Fibroblast of pulmonary artery (primary cell): ENCODE data around the gene TMEM116.

Experiments
- DNase-seq: peaks from one replicate; pipeline ENCODE4 v3.0.0-alpha.2; 2010; ENCODE audit warnings: low read depth
- H3K4me3 ChIP-seq: replicated peaks from 2 replicates; pipeline ENCODE4 v1.5.1; 2011; ENCODE audit warnings: low read depth, mild to moderate bottlenecking, control low read depth, low read length, moderate library complexity
- CTCF ChIP-seq: IDR thresholded peaks from 2 replicates; pipeline ENCODE4 v1.5.1; 2011; ENCODE audit warnings: mild to moderate bottlenecking, control low read depth, low read length, inconsistent platforms; ENCODE audit errors: missing control alignments

The TMEM116 gene

GRCh38 chr12:111991535-111991934 lies 21.4 kb downstream of the TMEM116 start:
- no peak for DNase-seq
- no peak overlapping the region for H3K4me3 ChIP-seq
- no peak for TF ChIP-seq CTCF

GRCh38 chr12:111984820-111985219 lies 28.1 kb downstream of the TMEM116 start:
- TF ChIP-seq CTCF: no peak
- no peak overlapping the region for H3K4me3 ChIP-seq
- DNase-seq: no peak

GRCh38 chr12:111981987-111982386 lies 31.0 kb downstream of the TMEM116 start:
- no peak overlapping the region for H3K4me3 ChIP-seq
- DNase-seq: no peak
- TF ChIP-seq CTCF: no peak

GRCh38 chr12:111980598-111980997 lies 32.4 kb downstream of the TMEM116 start:
- TF ChIP-seq CTCF: no peak
- no peak overlapping the region for H3K4me3 ChIP-seq
- no peak for DNase-seq

GRCh38 chr12:111978545-111978944 lies 34.4 kb downstream of the TMEM116 start:
- TF ChIP-seq CTCF: no peak
- DNase-seq: no peak

GRCh38 chr12:111976860-111977259 lies 36.1 kb downstream of the TMEM116 start:
- DNase-seq: no peak
- TF ChIP-seq CTCF: no peak
- no peak overlapping the region for H3K4me3 ChIP-seq

More at GRCh38 chr12:111978545-111978944, 34.4 kb downstream of the TMEM116 start:
- no peak overlapping the region for H3K4me3 ChIP-seq

GRCh38 chr12:111976291-111976690 lies 36.7 kb downstream of the TMEM116 start:
- H3K4me3 ChIP-seq: no peak overlapping the region
- no peak for DNase-seq
- TF ChIP-seq CTCF: no peak
